GM19452 (cell line): Measurements from ENCODE around the gene ANKRD12.
A peak's percentile ranks its signal among the peaks of the same experiment; 100 is the strongest.

ENCODE experiments used
- ATAC-seq: cut with Tn5 transposase; IDR thresholded peaks from one replicate; pipeline ENCODE4 v1.9.1; 2021; ENCODE audit not compliant: unreplicated experiment

ANKRD12 gene

DNA sequence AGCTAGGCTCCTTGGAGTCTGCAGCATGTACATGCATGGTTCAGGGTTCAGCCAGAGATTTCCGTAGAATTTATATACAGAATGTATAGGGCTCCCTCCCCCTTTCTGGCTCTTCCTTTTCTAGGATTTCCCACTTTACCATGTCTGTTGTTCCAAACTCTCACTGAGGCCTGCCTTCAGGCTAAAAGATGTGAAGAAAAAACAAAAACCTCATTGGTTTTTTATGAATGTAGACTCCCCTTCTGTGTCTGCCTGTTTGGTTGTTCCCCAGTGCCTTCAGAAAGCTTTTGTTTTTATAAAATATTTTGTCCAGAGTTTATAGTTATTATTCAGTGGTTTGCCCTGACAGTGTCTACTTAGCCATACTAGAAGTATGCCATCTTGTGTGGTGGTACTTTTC, 30.5 kb upstream of the ANKRD12 start:
- ATAC-seq, result no peak

DNA sequence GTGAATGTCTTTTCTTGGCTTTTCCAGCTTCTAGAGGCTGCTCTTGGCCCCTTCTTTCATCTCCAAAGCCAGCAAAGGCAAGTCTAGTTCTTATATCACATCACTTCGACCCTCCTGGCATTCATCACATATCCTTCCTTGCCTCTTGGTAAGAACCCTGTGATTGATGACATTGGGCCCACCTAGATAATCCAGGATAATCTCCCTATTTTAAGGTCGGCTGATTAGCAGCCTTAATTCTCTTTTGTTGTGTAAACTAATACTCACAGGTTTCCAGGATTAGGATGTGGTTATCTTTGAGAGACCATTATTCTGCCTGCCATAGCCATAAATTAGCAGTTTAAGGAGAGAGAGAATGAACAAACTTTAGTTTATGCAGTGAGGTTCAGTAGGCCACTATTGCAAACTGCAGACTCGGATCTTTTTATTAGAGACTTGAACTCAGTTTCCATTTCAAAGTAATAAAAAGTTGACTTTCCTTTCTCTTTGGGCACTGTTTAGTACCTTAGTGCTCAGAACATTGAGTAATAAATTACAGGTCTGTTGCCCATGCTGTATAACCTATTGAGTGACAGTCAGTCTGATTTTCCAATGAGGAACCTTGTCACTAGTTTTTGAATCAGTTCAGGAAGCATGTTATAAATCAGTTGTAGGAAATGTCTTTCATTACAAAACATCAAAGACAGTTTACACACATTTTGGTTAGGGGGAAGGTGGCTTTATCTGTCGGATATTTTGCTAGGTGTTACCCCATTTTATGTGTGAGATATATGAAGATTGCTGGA, 29.6 kb upstream of the ANKRD12 start:
- no peak for ATAC-seq

DNA sequence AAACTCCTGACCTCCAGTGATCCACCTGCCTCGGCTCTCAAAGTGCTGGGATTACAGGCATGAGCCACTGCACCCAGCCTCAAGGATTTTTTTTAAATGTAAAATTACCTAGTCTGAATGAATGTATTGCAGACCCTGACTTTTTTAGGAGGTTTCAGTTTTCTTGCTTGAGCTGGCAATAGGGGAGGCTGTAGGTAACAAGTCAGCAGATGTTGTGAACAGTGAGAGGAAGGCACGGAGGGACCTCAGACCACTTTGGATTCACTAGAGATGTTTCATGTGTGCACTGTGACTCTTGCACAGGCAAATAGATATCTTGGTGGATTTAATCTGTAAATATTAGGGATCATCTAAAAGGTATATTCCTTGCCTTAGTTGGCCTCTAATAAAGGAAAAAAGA, 27.7 kb upstream of the ANKRD12 start:
- no peak for ATAC-seq

DNA sequence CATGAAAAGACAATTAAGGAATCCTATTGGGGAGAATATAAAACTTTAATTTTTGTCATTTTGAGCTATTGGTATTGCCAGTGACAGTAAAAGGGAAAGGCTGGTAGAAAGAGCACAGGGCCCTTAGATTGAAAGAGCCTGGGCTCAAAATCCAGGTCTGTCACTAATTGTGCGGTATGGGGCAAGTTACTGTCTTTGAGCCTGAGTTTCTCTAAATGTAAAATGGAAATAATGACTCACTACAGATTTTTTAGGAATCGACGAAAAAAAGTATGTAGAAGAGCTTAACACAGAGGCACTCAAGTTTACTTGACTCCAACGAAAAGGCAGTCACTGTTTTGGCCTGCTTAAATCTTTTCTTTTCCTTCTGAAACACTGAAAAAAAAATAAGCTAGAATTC, 27.1 kb upstream of the ANKRD12 start:
- no peak for ATAC-seq

DNA sequence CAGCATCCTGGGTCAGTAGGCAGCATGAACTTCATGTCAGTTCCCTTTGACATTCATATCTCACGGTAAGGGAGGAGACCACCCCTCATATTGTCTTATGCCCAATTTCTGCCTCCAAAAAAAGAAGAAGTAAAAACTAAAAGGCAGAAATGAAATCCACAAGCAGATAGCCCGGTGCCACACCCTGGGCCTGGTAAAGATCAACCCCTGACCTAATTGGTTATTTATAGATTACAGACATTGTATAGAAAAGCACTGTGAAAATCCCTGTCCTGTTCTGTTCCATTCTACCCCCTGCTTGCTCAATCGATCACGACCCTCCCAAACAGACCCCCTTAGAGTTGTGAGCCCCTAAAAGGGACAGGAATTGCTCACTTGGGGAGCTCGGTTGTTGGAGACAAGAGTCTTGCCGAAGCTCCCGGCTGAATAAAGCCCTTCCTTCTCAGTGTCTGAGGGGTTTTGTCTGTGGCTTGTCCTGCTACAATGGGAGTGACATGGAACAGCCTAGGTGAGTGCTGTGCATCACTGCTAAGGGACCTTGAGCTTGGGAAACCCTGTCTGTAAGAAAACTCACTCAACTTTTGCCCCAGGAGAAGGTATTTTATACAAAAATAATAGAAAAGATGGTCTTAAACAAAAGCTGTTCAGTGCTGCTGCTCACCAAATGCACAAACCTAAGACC, 23.0 kb upstream of the ANKRD12 start:
- ATAC-seq, result no peak

DNA sequence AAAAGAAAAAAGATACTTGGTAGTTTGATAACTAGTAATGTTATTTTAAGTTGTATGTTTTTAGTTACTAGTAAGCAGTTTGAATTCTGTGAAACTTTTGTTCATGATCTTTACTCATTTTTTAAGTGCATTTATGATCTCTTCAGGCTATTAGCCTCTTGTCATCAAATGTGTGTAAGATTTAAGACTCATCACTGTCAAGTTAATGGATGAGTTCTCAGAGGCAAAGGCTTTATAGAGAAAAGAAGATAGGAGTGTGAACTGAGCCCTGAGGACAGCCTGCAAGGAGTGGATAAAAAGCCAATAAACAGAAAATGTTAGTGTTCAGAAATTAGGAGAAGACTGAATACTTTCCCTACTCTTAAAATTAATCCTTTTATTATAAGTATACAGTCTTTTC, 20.6 kb upstream of the ANKRD12 start:
- no peak for ATAC-seq

DNA sequence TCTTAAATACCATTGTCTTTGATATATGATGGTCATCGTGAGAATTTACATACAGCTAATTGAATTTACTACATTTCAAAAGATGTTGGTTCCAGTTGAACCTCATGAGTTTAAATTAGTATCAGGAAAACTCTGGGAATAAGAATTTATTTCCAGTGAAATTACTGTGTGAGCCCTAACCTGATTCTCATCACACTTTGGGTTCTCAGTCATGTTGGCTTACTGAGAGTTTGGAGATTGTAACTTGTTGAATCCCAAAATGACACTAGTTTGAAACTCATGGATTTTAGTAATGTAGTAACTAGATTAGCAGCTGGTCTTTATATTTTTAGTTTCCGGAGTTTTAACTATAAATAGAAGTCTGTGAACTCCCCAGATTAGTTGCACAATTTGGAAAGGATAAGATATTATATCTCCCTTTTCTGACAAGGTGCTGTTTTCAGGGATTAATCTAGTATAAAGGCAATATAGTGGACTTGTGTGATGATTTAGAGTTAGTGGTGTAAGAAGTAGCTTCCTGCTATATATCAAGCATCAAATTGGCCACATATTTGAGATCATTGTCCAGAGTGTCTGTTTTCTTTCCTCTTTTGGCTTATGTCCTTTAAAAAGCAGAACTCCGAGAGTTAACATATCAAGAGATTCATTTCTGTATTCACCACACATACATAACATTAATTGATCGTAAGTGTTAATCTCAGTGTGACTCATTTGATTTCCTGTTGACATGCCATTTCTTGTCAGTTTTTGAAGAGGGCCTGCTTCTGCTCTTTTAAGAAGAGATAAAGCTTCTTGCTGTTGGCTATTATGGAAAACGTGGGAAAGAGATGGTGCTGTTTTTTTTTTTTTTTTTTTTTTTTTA, 18.4 kb upstream of the ANKRD12 start:
- ATAC-seq, result no peak

DNA sequence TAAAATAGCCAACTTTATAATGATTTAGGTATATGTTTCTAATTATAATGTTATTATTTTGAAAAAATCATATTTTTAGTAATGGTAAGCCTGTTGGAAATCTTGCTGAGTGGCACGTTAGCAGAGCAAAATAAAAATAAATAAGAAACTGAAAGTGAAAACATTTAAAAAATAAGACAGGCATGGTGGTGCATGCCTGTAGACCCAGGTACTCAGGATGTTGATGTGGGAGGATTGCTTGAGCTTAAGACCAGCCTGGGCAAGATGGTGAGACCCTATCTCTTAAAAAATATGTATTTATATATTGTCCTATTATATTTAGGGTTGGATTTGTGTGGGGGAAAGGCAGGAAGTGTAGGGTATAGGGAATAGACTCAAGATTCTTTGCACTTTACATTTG, 15.8 kb upstream of the ANKRD12 start:
- no peak for ATAC-seq

DNA sequence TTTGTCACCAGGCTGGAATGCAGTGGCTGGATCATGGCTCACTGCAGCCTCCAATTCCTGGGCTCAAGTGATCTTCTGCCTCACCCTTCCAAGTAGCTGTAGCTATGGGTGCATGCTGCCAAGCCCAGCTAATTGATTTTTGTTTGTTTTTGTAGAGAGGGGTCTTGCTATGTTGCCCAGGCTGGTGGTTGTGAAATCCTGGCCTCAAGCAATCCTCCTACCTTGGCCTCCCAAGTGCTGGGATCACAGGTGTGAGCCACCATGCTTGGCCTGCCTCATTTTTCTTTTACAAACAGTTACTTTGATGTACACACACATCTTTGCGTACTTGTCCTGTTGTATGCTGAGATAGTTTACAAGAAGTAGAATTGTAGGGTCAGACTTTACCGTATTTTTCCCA, 13.1 kb upstream of the ANKRD12 start:
- ATAC-seq, result no peak

DNA sequence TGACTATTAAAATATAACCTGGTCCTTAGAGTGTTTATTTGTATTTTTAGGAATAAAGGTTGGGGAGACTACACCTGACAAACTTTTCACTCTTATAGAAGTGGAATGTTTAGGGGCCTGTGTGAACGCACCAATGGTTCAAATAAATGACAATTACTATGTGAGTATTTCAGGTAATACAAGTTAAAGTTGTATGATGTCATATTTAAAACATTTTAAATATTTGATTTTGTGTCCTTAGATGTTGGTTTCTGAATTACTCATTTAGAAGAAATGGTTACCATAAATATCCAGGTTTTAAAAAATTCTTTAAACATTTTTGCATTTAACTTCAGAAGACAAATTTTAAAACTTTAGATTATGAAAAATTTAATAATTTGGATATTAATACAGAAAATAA, 11.8 kb upstream of the ANKRD12 start:
- ATAC-seq, result no peak

DNA sequence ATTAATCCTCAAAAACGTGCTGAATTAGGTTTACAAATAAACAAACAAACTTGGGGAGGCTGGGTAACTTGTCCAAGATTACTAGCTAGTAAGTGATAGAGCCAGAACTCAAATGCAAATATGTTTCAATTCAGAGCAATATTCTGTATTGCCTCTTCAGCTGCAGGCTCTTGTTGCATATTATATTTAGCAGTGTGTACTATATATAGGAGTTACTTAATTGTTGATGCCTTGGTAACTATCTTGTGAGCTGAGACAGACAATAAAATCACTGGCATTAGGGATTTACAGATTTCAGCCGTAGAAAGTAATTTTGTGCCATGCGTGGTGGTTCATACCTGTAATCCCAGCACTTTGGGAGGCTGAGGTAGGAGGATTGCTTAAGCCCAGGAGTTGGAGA, 10.2 kb upstream of the ANKRD12 start:
- ATAC-seq, result no peak

DNA sequence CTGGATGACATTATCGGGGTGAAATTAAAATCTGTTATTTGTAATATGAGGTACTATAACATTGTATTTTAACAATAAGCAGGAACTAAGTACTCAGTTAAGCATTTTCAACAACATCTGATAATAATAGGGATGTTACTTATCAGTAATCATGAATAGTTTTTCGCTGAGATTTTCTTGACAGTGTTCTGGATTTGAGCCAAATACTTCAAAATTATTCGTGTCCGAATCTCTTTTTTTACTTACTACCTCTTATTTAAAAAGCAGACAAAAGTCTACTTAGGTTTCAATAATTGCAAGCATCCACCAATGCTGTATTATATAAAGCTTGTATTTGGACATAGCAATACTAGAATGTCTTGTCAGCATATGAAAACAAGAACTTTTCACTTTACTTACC, 6.4 kb upstream of the ANKRD12 start:
- no peak for ATAC-seq

DNA sequence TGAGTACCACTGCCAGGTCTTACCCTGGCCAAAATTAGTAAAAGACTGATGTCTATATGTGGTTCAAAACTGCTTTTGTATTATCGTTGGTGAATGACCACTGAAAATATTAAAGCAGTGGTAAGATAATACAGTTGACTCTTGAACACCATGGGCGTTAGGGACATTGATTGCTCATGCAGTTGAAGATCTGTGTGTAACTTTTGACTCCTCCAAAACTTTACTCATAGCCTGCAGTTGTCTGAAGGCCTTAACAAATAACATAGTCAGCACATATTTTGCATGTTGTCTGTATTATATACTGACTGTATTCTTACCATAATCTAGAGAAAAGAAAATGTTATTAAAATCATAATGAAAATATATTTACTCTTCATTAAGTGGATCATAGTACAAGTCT, 5.8 kb upstream of the ANKRD12 start:
- ATAC-seq, result no peak

DNA sequence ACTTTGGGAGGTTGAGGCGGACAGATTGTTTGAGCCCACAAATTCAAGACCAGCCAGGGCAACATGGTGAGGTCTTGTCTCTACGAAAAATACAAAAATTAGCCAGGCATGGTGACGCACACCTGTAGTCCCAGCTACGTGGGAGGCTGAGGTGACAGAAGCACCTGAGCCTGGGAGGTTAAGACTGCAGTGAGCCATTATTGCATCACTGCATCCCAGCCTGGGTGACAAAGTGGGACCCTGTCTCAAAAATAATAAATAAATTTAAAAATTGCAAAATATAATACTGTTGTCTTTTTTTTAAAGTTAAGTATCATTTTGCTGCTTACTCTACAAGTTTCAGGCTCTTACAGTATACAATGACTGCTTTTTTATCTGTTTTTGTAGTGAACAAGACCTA, 4.0 kb upstream of the ANKRD12 start:
- no peak for ATAC-seq

DNA sequence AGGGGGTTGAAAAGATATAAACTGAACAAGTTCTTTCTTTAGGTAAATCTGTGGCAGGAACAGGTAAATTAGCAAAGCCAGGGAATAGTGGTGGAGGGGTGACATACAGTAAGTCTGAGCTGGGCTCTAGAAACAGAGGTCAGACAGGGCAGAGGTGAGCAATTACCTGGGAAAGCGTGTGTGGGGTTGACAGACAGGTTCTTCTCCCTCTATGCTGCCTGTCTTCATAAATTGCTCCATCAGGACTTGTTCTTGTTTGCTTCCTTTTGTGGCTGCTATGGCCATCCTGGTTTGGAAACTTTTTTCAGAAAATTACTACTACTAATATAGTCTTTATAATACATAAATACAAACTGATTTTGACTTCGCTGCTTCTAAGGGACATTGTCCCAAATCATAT, 3.4 kb upstream of the ANKRD12 start:
- no peak for ATAC-seq

DNA sequence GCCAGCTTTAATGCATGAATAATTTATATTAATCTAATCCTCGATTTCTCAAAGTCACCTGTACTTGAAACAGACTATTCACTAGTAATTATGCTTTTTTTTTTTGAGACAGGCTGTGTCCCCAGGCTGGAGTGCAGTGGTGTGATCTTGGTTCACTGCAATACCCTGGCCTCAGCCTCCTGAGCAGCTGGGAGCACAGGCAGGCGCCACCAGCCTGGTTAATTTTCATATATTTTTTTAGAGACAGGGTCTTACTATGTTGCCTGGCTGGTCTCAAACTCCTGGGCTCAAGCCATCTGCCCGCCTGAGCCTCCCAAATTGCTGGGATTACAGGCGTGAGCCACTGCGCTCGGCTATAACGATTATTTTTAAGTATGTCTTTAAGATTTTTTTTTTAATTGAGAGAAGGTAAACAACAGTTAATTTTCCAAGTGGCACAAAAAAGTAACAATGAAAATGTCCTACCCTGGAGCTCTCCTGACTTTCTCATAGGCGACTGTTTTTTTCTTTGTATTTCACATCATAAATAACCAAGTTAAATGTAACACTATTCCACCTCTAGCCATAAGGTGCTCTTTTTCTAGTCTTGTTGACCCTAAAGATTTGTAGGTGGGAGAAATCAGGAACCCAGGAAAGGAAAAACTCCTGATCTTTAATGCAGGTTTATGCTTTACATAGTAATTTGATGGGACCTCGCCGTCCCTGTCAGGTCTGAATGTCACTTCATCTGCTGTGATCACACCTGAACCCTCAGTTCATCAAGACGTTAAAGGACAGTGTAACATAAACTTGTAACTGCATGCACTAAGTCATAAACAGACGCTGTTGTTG, 1.3 kb upstream of the ANKRD12 start:
- no peak for ATAC-seq

DNA sequence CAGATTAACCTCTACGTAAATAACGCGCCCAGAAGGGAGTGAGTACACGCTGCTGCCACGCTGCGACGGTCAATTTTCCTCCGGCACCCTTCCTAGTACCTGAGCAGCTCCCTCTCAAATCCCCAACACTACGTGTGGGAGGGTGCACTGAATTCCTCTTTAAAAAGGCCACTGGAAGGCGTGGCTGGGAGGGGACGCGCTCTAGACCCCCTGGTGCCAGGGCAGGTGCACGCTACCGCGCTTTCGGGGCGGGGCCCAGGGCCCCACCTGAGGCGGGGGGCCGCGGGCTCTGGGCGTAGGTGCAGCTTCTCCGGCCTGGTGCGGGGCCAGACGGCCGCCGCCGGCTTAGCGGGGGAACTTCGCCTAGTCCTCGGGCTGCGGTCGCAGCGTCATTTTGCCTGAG, 668 bp upstream of the ANKRD12 start:
- peak; percentile 8 for ATAC-seq

DNA sequence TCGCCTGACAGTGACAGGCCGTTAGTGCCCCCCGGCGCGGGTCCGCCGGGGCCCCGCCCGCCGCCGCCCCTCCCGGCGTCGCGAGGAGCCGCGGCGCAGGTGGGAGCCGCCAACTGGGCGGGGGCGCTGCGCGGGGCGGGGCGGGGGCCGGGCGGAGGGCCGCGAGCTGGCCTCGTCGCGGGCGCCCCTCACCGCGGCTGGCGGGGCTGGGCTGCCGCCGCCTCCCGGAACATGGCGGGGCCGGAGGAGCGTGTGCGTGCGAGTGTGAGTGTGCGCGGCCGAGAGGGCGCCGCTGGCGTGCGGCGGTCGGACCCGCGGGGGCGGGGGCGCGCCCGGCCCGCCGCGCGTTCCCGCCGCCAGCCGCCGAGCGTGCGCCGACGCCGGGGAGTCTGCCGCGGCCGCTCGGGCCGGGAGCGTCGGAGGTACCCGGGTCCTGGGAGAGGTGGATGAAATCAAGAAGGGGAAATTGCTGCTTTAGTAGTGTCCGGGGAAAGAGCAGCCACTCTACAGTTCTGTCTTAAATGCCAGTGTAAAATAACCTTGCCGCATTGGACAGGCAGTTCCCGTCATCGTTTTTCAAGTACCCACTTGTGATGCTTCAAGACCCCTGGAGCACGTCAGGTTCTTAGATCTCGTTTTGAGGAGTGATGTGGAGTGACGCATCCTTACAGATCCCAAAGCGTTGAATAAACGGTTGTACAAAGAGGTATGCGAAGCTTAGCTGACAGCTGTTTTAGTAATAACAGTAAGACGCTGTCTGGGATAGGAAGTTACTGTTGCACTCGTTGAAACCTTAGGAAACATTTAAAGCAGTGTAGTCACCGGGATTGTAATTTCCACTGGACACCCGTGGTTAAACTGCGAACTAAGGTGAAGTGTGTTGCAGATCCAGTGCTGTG, 836 bp downstream of the ANKRD12 start:
- peak; percentile 37 for ATAC-seq

DNA sequence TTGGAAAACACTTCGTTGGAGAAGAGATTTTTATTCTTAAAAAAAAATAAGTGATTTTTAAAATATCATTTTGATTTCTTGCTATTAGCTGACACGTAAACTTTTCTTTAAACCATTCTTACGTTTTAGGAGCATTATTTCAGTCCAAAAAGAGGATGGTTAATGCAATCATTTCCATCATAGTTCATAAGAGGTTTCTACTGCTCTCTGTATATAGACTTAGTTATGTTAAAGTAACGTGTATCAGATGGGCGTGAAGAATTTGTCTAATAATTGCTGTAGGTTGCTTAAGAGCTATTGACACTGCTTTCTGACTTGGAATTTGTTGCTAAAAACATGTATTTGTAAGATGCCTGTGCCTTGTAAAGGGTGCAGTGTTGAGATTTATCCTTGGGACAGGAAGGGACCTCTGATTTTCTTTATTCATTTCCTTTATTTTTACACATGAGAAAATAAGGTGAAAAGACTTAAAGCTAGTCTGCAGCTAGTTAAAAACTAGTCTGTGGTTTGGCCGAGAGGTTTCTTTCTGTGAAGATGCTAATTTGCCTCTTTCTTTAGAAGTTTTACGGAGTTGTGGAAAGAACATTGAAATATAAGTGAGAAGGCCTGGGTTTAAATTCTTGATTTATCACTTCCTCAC, 2.9 kb downstream of the ANKRD12 start:
- no peak for ATAC-seq

DNA sequence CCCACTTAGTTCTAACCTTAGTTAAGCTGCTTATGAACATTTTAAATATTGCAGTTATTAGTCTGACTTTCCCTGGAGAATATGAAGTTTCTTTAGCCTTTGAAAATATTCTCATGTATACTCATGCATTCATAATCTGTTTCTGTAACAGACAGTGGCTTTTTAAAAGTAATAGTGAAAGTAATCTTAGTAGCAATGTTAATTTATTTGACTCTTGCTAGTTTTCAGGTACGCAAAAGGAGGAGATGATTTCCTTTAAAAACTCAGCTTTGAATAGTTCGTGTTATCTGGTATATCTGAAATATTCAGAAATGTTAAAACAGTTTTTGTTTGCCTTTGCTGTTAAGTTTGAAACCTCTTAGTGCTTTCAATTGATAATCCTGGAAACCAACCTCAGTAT, 3.8 kb downstream of the ANKRD12 start:
- no peak for ATAC-seq
